ENCODE data around the gene ANKRD1.

DNA sequence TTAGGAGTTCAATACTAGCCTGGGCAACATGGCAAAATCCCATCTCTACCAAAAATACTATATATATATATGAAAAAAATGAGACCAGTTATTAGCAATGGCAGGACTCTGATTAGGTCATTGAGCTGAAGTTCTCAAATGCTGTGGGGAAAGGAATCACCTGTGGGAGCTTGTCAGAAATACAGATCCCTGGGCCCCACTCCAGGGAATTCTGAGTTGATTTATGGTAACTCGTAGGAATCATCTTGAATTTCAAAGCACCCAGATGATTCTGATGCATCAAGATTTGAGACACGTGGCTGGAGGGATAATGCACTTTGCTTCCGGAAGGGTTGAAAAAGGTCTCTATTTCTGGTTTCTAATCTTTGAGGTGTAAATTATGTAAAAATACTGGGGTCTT is 1.0 kb upstream of the ANKRD1 start:
- TF ChIP-seq, protein P1, sequence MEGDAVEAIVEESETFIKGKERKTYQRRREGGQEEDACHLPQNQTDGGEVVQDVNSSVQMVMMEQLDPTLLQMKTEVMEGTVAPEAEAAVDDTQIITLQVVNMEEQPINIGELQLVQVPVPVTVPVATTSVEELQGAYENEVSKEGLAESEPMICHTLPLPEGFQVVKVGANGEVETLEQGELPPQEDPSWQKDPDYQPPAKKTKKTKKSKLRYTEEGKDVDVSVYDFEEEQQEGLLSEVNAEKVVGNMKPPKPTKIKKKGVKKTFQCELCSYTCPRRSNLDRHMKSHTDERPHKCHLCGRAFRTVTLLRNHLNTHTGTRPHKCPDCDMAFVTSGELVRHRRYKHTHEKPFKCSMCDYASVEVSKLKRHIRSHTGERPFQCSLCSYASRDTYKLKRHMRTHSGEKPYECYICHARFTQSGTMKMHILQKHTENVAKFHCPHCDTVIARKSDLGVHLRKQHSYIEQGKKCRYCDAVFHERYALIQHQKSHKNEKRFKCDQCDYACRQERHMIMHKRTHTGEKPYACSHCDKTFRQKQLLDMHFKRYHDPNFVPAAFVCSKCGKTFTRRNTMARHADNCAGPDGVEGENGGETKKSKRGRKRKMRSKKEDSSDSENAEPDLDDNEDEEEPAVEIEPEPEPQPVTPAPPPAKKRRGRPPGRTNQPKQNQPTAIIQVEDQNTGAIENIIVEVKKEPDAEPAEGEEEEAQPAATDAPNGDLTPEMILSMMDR (conservative IDR thresholded peaks at IDR 0.05 in 1 of 2, IDR thresholded peaks at IDR 0.05 in 1 of 2; ENCODE audit: low read depth in 1 of 2, low read length in 2 of 2), result no peak
- TF ChIP-seq EZH2 (IDR thresholded peaks at IDR 0.05; ENCODE audit: low read length, missing control alignments), result no peak

Measured in fibroblast of lung (primary cell).